ENCODE results near the gene LCN15. TPM values are rescaled to one million over a fixed set of nuclear protein-coding genes. Genes with fewer than 3 reads are reported as not detected.
"Not testable (repeated sequence)": the region's sequence is repeated elsewhere in the genome, so short reads cannot be mapped to it uniquely, and the experiment has no call there.

LCN15 gene
- total RNA-seq, 3 donors from 2014 or later, result not detected

DNA sequence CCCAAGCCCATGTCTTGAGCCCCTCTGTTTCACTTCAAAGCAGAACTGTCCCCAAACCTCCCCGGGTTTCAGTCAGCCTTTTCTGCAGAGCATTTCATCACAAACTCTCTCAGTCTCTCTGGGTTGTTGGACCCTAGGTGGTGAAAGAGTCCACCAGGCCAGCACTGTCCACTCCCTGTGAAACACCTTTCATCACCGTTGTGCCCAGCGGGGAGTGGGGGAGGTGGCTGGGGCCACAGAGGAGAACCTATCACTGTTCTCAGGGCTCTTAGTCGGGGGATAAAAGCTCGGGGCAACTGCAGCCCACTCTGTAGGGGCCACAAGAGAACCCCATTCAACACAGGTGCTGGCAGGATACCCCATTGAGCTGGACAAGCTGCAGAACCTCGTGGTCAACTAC lies 38.0 kb upstream of the LCN15 start:
- Histone ChIP-seq H3K36me3 (no peaks in the 10 kb centered on the region), H3K9me3 (no peaks in the 10 kb centered on the region), H3K4me1 (peaks cover 7 to 29% of the 10 kb centered on the region in 2 donors), H3K27ac (no peak overlapping the region), H3K27me3 (peaks cover 0 to 10% of the 10 kb centered on the region in 2 donors), H3K4me3 (no peak overlapping the region)
- no peak for DNase-seq (ENCODE audit: low spot score in 2 of 2)
- TF ChIP-seq POLR2A (IDR thresholded peaks at IDR 0.05), result no peak
- TF ChIP-seq, protein P1, sequence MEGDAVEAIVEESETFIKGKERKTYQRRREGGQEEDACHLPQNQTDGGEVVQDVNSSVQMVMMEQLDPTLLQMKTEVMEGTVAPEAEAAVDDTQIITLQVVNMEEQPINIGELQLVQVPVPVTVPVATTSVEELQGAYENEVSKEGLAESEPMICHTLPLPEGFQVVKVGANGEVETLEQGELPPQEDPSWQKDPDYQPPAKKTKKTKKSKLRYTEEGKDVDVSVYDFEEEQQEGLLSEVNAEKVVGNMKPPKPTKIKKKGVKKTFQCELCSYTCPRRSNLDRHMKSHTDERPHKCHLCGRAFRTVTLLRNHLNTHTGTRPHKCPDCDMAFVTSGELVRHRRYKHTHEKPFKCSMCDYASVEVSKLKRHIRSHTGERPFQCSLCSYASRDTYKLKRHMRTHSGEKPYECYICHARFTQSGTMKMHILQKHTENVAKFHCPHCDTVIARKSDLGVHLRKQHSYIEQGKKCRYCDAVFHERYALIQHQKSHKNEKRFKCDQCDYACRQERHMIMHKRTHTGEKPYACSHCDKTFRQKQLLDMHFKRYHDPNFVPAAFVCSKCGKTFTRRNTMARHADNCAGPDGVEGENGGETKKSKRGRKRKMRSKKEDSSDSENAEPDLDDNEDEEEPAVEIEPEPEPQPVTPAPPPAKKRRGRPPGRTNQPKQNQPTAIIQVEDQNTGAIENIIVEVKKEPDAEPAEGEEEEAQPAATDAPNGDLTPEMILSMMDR (IDR thresholded peaks at IDR 0.05), result no peak
- intact Hi-C loops (cut with DNase I; ENCODE audit: low total_unique reads), result no loop called here

DNA sequence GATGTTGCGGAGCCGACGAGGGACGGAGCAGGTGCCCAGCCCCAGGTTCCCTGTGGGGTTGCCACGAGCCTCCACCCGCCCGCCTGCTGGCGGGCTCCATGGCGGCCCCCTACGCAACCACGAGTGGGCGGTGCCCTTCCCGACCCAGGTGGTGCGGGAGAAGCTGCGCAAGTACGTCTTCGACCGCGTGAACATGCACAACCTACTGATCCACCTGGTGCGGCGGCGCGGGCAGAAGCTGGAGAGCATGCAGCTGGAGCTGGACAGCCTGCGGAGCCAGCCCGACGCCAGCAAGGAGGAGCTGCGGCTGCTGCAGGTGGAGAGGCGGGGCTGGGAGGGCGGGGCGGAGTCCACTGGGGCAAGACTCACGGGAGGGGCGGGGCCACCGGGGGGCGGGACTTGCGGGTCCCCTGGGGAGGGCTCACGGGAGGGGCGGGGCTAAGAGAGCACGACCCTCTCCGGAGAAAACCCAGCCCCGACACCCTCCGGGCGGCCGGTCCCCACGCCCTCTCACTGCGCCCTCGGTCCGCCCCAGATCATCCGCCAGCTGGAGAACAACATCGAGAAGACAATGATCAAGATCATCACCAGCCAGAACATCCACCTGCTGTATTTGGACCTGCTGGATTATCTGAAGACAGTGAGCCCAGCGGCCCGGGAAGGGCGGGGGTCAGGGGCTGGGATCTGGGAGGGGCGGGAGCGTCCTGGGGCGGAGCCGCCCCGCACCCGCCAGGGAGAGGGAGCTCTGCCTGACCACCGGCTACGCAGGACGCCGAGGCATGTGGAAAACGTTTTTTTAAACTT lies 35.7 kb upstream of the LCN15 start:
- intact Hi-C loops (cut with DNase I; ENCODE audit: low total_unique reads), result no loop called here
- TF ChIP-seq POLR2AphosphoS5 (IDR thresholded peaks at IDR 0.05), result no peak
- TF ChIP-seq, protein P1 (IDR thresholded peaks at IDR 0.05), result no peak
- TF ChIP-seq POLR2A (IDR thresholded peaks at IDR 0.05), result no peak
- H3K4me3 ChIP-seq, result peak overlapping the region in 2 of 3 donors; percentile 53 to 65
- H3K9me3 ChIP-seq, result no peaks in the 10 kb centered on the region
- DNase-seq (ENCODE audit: low spot score in 2 of 2), result peak; percentile 88 to 93
- peak overlapping the region; percentile 23 to 29 for H3K27ac ChIP-seq
- no peaks in the 10 kb centered on the region for H3K36me3 ChIP-seq
- H3K27me3 ChIP-seq, result peaks cover 0 to 10% of the 10 kb centered on the region in 2 donors
- peaks cover 0 to 18% of the 10 kb centered on the region in 2 donors for H3K4me1 ChIP-seq

DNA sequence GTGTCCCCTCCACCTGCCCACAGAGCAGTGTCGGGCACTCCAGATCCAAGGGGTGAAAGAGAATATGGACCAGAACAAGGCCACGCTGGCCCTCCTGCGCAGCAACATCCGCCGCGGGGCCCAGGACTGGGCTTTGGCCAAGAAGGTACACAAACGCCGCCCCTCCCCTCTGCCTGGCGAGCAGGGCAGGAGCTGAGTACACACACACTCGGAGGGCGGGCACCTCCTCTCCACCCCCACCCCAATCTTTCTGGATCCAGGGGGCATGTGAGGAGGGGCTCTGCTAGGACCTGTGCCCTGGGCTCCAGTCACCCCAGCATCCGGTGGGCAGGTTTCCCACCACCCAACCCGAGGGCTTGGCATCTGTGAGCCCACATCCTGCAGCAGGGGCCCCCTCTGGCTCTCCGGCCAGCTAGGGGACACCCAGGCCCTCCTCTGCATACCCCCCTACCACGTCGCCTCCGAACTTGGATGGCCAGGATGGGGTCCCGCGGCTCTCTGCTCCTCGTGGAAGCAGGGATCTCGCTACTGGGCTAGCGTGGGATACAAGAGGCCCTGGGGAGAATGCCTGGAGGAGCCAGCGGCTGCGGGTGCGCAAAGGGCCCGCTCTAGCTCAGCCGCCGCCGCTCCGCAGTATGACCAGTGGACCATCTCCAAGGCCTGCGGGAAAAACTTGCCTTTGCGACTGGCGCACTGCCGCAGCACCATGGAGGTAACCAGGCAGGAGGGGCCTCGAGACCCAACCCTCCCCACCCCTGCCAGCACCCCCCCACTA lies 34.9 kb upstream of the LCN15 start:
- no peaks in the 10 kb centered on the region for H3K36me3 ChIP-seq
- H3K27me3 ChIP-seq, result peaks cover 0 to 10% of the 10 kb centered on the region in 2 donors
- no peaks in the 10 kb centered on the region for H3K9me3 ChIP-seq
- DNase-seq (ENCODE audit: low spot score in 2 of 2), result peak in 1 of 2 donors; percentile 84
- TF ChIP-seq POLR2A (IDR thresholded peaks at IDR 0.05), result no peak
- no peak for TF ChIP-seq POLR2AphosphoS5 (IDR thresholded peaks at IDR 0.05)
- TF ChIP-seq, protein P1 (IDR thresholded peaks at IDR 0.05), result no peak
- H3K4me3 ChIP-seq, result peak overlapping the region in 2 of 3 donors; percentile 53 to 65
- intact Hi-C loops (cut with DNase I; ENCODE audit: low total_unique reads), result no loop called here
- peaks cover 0 to 18% of the 10 kb centered on the region in 2 donors for H3K4me1 ChIP-seq
- peak overlapping the region; percentile 13 to 23 for H3K27ac ChIP-seq

DNA sequence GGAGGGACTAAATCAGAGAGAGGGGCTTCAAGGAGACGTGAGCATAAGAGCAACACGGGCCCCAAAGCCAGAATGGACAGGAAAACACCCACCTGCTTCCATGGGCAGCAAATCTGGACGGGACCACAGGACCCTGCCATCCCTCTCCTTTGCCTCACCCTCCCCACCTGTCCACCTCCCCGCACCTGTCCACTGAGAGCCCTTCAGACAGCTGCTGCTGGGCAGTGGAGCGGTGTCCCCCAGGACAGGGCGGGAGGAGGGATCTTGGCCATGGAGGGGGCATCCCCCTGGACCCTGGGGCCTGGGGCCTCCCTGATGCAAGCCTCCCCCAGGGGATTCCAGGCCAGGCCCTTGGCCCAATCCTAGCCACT lies 34.4 kb upstream of the LCN15 start:
- H3K36me3 ChIP-seq, result no peaks in the 10 kb centered on the region
- intact Hi-C loops (cut with DNase I; ENCODE audit: low total_unique reads), result no loop called here
- peak overlapping the region in 2 of 3 donors; percentile 53 to 65 for H3K4me3 ChIP-seq
- H3K27ac ChIP-seq, result peak overlapping the region in 1 of 2 donors; percentile 13
- H3K9me3 ChIP-seq, result no peaks in the 10 kb centered on the region
- H3K4me1 ChIP-seq, result peaks cover 0 to 18% of the 10 kb centered on the region in 2 donors
- no peak for DNase-seq (ENCODE audit: low spot score in 2 of 2)
- no peak for TF ChIP-seq POLR2AphosphoS5 (IDR thresholded peaks at IDR 0.05)
- TF ChIP-seq, protein P1 (IDR thresholded peaks at IDR 0.05), result no peak
- TF ChIP-seq POLR2A (IDR thresholded peaks at IDR 0.05), result no peak
- peaks cover 0 to 10% of the 10 kb centered on the region in 2 donors for H3K27me3 ChIP-seq

DNA sequence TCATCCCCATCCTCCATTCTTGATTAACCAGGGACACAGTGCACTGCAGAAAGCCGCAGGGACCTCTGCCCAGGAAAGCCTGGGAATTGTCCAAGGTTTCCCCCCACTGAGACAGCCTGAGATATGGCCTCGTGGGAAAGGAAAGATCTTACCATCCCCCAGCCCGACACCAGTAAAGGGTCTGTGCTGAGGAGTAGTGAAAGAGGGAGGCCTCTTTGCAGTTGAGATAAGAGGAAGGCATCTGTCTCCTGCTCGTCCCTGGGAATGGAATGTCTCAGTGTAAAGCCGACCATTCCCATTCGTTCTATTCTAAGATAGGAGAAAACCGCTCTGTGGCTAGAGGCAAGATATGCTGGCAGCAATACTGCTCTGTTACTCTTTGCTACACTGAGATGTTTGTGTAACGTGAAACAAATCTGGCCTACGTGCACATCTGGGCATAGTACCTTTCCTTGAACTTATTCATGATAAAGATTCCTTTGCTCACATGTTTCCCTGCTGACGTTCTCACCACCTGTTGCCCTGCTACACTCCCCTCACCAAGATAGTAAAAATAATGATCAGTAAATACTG lies 32.5 kb upstream of the LCN15 start:
- intact Hi-C loops (cut with DNase I; ENCODE audit: low total_unique reads), result not testable (repeated sequence)
- H3K27me3 ChIP-seq, result peaks cover 0 to 10% of the 10 kb centered on the region in 2 donors

More for the DNA sequence above, 32.5 kb upstream of the LCN15 start:
- H3K4me1 ChIP-seq, result peaks cover 0 to 18% of the 10 kb centered on the region in 2 donors
- not testable (repeated sequence) for H3K27ac ChIP-seq; H3K9me3 ChIP-seq; DNase-seq (ENCODE audit: low spot score in 2 of 2); H3K4me3 ChIP-seq; H3K36me3 ChIP-seq

All from breast epithelium (tissue), 4 donors.